Heart left ventricle (tissue), 16 donors: ENCODE measurements around the gene TEX13C. TPM values are rescaled to one million over a fixed set of nuclear protein-coding genes. Genes with fewer than 3 reads are reported as not detected.

Source experiments
- ATAC-seq, 4 donors: fragments of 200-7000 bp; cut with Tn5 transposase; one replicate each; pipeline ENCODE4 v1.9.1; 2020 to 2022; ENCODE audit warnings: moderate library complexity in 4 of 4, mild to moderate bottlenecking in 3 of 4, moderate number of reproducible peaks in 1 of 4
- DNase-seq, 5 donors: peaks; one replicate each; pipeline ENCODE4 v3.0.0-alpha.2; 2020
- H3K27ac ChIP-seq, 12 donors: fragments of 200-600 bp; sonication (generic) in 4 of 12; one replicate each; pipeline versions ENCODE4 v1.5.0 to v1.8.0; 2016 to 2022; ENCODE audit warnings: mild to moderate bottlenecking in 2 of 12
- H3K27me3 ChIP-seq, 9 donors: fragments of 200-600 bp; sonication (generic) in 2 of 9; one replicate each; pipeline versions ENCODE4 v1.5.1 to v1.8.0; 2016 to 2022; ENCODE audit warnings: mild to moderate bottlenecking in 3 of 9
- H3K36me3 ChIP-seq, 9 donors: fragments of 200-600 bp; sonication (generic) in 2 of 9; one replicate each; pipeline versions ENCODE4 v1.5.0 to v1.8.0; 2018 to 2022; ENCODE audit warnings: mild to moderate bottlenecking in 2 of 9
- H3K4me1 ChIP-seq, 12 donors: fragments of 200-600 bp; sonication (generic) in 4 of 12; one replicate each; pipeline versions ENCODE4 v1.5.0 to v1.8.0; 2016 to 2022; ENCODE audit warnings: mild to moderate bottlenecking in 3 of 12
- H3K4me3 ChIP-seq, 12 donors: fragments of 200-600 bp; sonication (generic) in 4 of 12; one replicate each; pipeline versions ENCODE4 v1.5.0 to v1.8.0; 2017 to 2022; ENCODE audit warnings: mild to moderate bottlenecking in 9 of 12, moderate library complexity in 4 of 12
- H3K9me3 ChIP-seq, 12 donors: fragments of 200-600 bp; sonication (generic) in 4 of 12; one replicate each; pipeline versions ENCODE4 v1.5.0 to v1.8.0; 2016 to 2022; ENCODE audit warnings: mild to moderate bottlenecking in 1 of 12
- CTCF ChIP-seq, 12 donors: fragments of 200-600 bp; sonication (generic) in 4 of 12; IDR thresholded peaks; one replicate each; pipeline versions ENCODE4 v1.5.0 to v1.8.0; 2018 to 2022; ENCODE audit warnings: antibody characterized with exemption in 12 of 12, mild to moderate bottlenecking in 5 of 12
- POLR2A ChIP-seq, 2 donors: fragments of 450-650 bp; IDR thresholded peaks; one replicate each; pipeline ENCODE4 v1.6.1; 2017; ENCODE audit warnings: antibody characterized with exemption in 2 of 2, mild to moderate bottlenecking in 2 of 2, moderate library complexity in 2 of 2
- WGBS, 4 donors: extraction: QIAGEN DNeasy Blood & Tissue Kit in 2 of 4; methylation state at CpG; one replicate each; pipeline versions ENCODE4 v1.1.5 to v1.1.7; 2013 to 2018; 5-methylcytosine and 5-hydroxymethylcytosine counted together
- intact Hi-C, 10 donors: fragments of 100-400 bp; cut with DNase I; formaldehyde crosslinking; loops; one replicate each; pipeline versions ENCODE4 v1.11.1 to v1.14.2; 2022
- long read RNA-seq, 3 donors: library from polyadenylated mRNA; unstranded; transcript quantifications; one replicate each; pipeline ENCODE4 v2.0.0, GENCODE V29; 2020 to 2021
- polyA plus RNA-seq, 2 donors: library from polyadenylated mRNA; stranded (reverse); fragments of 200-250 nt; gene quantifications; one replicate each; pipeline ENCODE4 v1.2.3, GENCODE V29; 2013
- total RNA-seq, 9 donors: library from RNA; depleted of rRNA in 2 of 9; stranded (reverse); fragments of >200 nt in 2 of 9; fragmentation: NEBNext Ultra II Directional in 3 of 9; extraction: Animal tissue kit (Norgen Biotek cat#: 25700) in 3 of 9; gene quantifications; one replicate each; pipeline versions ENCODE4 v1.1.0 to v1.2.4, GENCODE V29; 2016 to 2023
- donor health status: ischemic (EF 13 %, LVEDD 7.1; RV severe dilation, severe dysfunction).
- donor health status: healthy with polysubstance abuse.
- donor health status: DM: no; HTN: yes; CAD: no.
- donor health status: DM: no; HTN: no; CAD: no.
- donor health status: ischemic (EF 25% LVEDD 6.9; RV normal size, moderate dysfunction).
- donor health status: ischemic (EF 25% LVEDD 5.7; RV mildly dilated, moderate dysfunction).
- donor health status: healthy.
- donor health status: DM: yes; HTN: yes; CAD: no.
- donor health status: ischemic (EF 35%, LVEDD 5.7; RV mildly dilated, moderate dysfunction).
- donor health status: nonischemic (EF 11% LVEDD 7.7; RV severe dilation, severe dysfunction).
- donor health status: DM: yes; HTN: yes; CAD: no.
- donor health status: PGD.
- donor health status: ischemic (EF 29% LVEDD 5.4; RV normal size, mild dysfunction).
- donor health status: nonischemic (EF 23%, LVEDD 6.1; RV moderate dilation, normal function).

Gene TEX13C
- not detected for total RNA-seq
- polyA plus RNA-seq = not detected
- long read RNA-seq, donor 1 = 0 reads
- long read RNA-seq, donor 2 = 0 reads
- long read RNA-seq, donor 3 = 0 reads

GRCh38 chrX:125319646-125320521, at the start of gene TEX13C:
Gene TEX13C, plus strand, starts transcription at chrX:125319871. Its CDS starts 249 bp downstream, at chrX:125320120.
- H3K27ac ChIP-seq = no peak within 1 kb of the TSS
- H3K27me3 ChIP-seq = no peaks in the 10 kb centered on the region
- DNase-seq (no peak), ATAC-seq (no peak)
- TF ChIP-seq CTCF (IDR thresholded peaks at IDR 0.05) (no peak), POLR2A (IDR thresholded peaks at IDR 0.05) (no peak)
- H3K9me3 ChIP-seq = no peaks in the 10 kb centered on the region
- intact Hi-C loops = no loop called here
- 92 to 97% (median 95%) methylated on average over 40 to 45 of the region's 45 CpGs for WGBS, 4 donors
- H3K4me1 ChIP-seq = no peaks in the 10 kb centered on the region
- H3K36me3 ChIP-seq = no peaks in the 10 kb centered on the region
- H3K4me3 ChIP-seq = no peak within 1 kb of the TSS

GRCh38 chrX:125287282-125287681, 32.4 kb upstream of the TEX13C start:
- H3K9me3 ChIP-seq = no peaks in the 10 kb centered on the region
- TF ChIP-seq CTCF (IDR thresholded peaks at IDR 0.05) = no peak
- no peak for TF ChIP-seq POLR2A (IDR thresholded peaks at IDR 0.05)
- H3K36me3 ChIP-seq = no peaks in the 10 kb centered on the region
- no peaks in the 10 kb centered on the region for H3K4me1 ChIP-seq
- ATAC-seq (no peak), DNase-seq (no peak)
- no peak overlapping the region for H3K4me3 ChIP-seq
- H3K27ac ChIP-seq = no peak overlapping the region
- no peaks in the 10 kb centered on the region for H3K27me3 ChIP-seq
- intact Hi-C loops = no loop called here
- WGBS, 4 donors = 52 to 85% (median 75%) methylated on average over 3 of the region's 3 CpGs

GRCh38 chrX:125288343-125288742, 31.3 kb upstream of the TEX13C start:
- Histone ChIP-seq H3K4me1 (no peaks in the 10 kb centered on the region), H3K36me3 (no peaks in the 10 kb centered on the region), H3K27me3 (no peaks in the 10 kb centered on the region), H3K27ac (no peak overlapping the region), H3K4me3 (no peak overlapping the region), H3K9me3 (no peaks in the 10 kb centered on the region)
- 77 to 96% (median 90%) methylated on average over 5 of the region's 5 CpGs for WGBS, 4 donors
- DNase-seq (no peak), ATAC-seq (no peak)
- intact Hi-C loops = no loop called here
- no peak for TF ChIP-seq CTCF (IDR thresholded peaks at IDR 0.05)
- TF ChIP-seq POLR2A (IDR thresholded peaks at IDR 0.05) = no peak

GRCh38 chrX:125289209-125289608, 30.5 kb upstream of the TEX13C start:
- no peak for DNase-seq
- WGBS, 4 donors = 44 to 78% (median 47%) methylated on average over 1 of the region's 1 CpG
- TF ChIP-seq CTCF (IDR thresholded peaks at IDR 0.05) = no peak
- TF ChIP-seq POLR2A (IDR thresholded peaks at IDR 0.05) = no peak
- intact Hi-C loops = no loop called here
- no peaks in the 10 kb centered on the region for H3K36me3 ChIP-seq
- H3K27ac ChIP-seq = no peak overlapping the region
- no peaks in the 10 kb centered on the region for H3K27me3 ChIP-seq
- peaks cover 0 to 4% (median 0%) of the 10 kb centered on the region in 12 donors for H3K4me1 ChIP-seq
- no peak overlapping the region for H3K4me3 ChIP-seq
- no peak for ATAC-seq
- no peaks in the 10 kb centered on the region for H3K9me3 ChIP-seq
